Gastrocnemius medialis (tissue), 4 donors: ENCODE measurements around the gene KCNQ2. TPM values are rescaled to one million over a fixed set of nuclear protein-coding genes. Genes with fewer than 3 reads are reported as not detected.

Source experiments
- ATAC-seq, 2 donors: fragments of 150-250 bp; one replicate each; pipeline ENCODE4 v1.9.1; 2016
- DNase-seq, 2 donors: peaks; one replicate each; pipeline ENCODE4 v3.0.0-alpha.2; 2019
- H3K27ac ChIP-seq, 4 donors: fragments of 200-600 bp; sonication (generic); 1 replicate in 1 of 4; 2 replicates in 3 of 4; pipeline ENCODE4 v1.5.1; 2016 to 2018; ENCODE audit warnings: mild to moderate bottlenecking in 2 of 4, moderate library complexity in 1 of 4
- H3K27me3 ChIP-seq, 3 donors: fragments of 200-600 bp; sonication (generic) in 2 of 3; 1 replicate in 1 of 3; 2 replicates in 2 of 3; pipeline versions ENCODE4 v1.5.1 to v1.6.0; 2016 to 2019; ENCODE audit warnings: mild to moderate bottlenecking in 1 of 3, moderate library complexity in 1 of 3
- H3K36me3 ChIP-seq, 2 donors: fragments of 200-600 bp; sonication (generic) in 1 of 2; one replicate each; pipeline ENCODE4 v1.5.1; 2017 to 2018
- H3K4me1 ChIP-seq, 2 donors: fragments of 200-600 bp; sonication (generic) in 1 of 2; one replicate each; pipeline ENCODE4 v1.5.1; 2016 to 2017; ENCODE audit warnings: mild to moderate bottlenecking in 2 of 2
- H3K4me3 ChIP-seq, 4 donors: fragments of 200-600 bp; sonication (generic) in 3 of 4; 1 replicate in 1 of 4; 2 replicates in 3 of 4; pipeline ENCODE4 v1.5.1; 2016 to 2019; ENCODE audit warnings: mild to moderate bottlenecking in 2 of 4
- H3K9me3 ChIP-seq, 3 donors: fragments of 200-600 bp; sonication (generic) in 2 of 3; 1 replicate in 1 of 3; 2 replicates in 2 of 3; pipeline ENCODE4 v1.5.1; 2016 to 2019
- CTCF ChIP-seq, 5 experiments: fragments of 450-650 bp in 3 of 5; fragments of 200-600 bp in 2 of 5; sonication (generic) in 2 of 5; IDR thresholded peaks in 4 of 5; conservative IDR thresholded peaks in 1 of 5; 1 replicate in 4 of 5; 2 replicates in 1 of 5; pipeline ENCODE4 v1.5.1; 2016 to 2019; ENCODE audit warnings: antibody characterized with exemption in 5 of 5, mild to moderate bottlenecking in 3 of 5, moderate library complexity in 3 of 5
- POLR2A ChIP-seq, 2 donors: fragments of 450-650 bp; IDR thresholded peaks; one replicate each; pipeline ENCODE4 v1.6.1; 2017; ENCODE audit warnings: antibody characterized with exemption in 2 of 2, mild to moderate bottlenecking in 2 of 2, moderate library complexity in 2 of 2
- in situ Hi-C, 4 donors: fragments of 200-750 bp; cut with MboI; loops; one replicate each; pipeline versions ENCODE4 v1.15.0 to v1.8.0; 2017; ENCODE audit warnings: low sequenced_read_pairs in 4 of 4
- intact Hi-C: fragments of 100-400 bp; cut with DNase I; formaldehyde crosslinking; loops from one replicate; pipeline ENCODE4 v1.15.1; 2023; ENCODE audit warnings: low total_unique reads
- total RNA-seq, 4 donors: library from RNA; depleted of rRNA; stranded (reverse); fragments of >200 nt; gene quantifications; one replicate each; pipeline versions ENCODE4 v1.1.0 to v1.2.3, GENCODE V29; 2016

The KCNQ2 gene
- total RNA-seq, 4 donors from 2014 or later, result not detected

- H3K9me3 ChIP-seq, result no peaks in the 10 kb centered on the region
- in situ Hi-C loops, result no loop called here
- ATAC-seq, result no peak
Observed at GRCh38 chr20:63505723-63506122, 33.3 kb upstream of the KCNQ2 start.

GRCh38 chr20:63505281-63505680 is 32.8 kb upstream of the KCNQ2 start:
- peak in 1 of 2 donors; percentile 6 for DNase-seq
- no peaks in the 10 kb centered on the region for H3K36me3 ChIP-seq
- intact Hi-C loops (no loop called here), in situ Hi-C loops (no loop called here)
- no peaks in the 10 kb centered on the region for H3K27me3 ChIP-seq
- H3K4me3 ChIP-seq, result no peak overlapping the region
- ATAC-seq, result no peak
- no peak for TF ChIP-seq CTCF (IDR thresholded peaks at IDR 0.05 in 4 of 5, conservative IDR thresholded peaks at IDR 0.05 in 1 of 5)
- no peak for TF ChIP-seq POLR2A (IDR thresholded peaks at IDR 0.05)
- no peak overlapping the region for H3K27ac ChIP-seq
- no peaks in the 10 kb centered on the region for H3K9me3 ChIP-seq
- peaks cover 26% of the 10 kb centered on the region in 2 donors for H3K4me1 ChIP-seq

More at GRCh38 chr20:63505723-63506122, 33.3 kb upstream of the KCNQ2 start:
- peaks cover 24 to 26% of the 10 kb centered on the region in 2 donors for H3K4me1 ChIP-seq
- peak overlapping the region in 1 of 4 donors; percentile 43 for H3K27ac ChIP-seq
- no peak for DNase-seq
- intact Hi-C loops, result no loop called here
- no peaks in the 10 kb centered on the region for H3K27me3 ChIP-seq
- no peak overlapping the region for H3K4me3 ChIP-seq
- TF ChIP-seq POLR2A (IDR thresholded peaks at IDR 0.05) (no peak), CTCF (IDR thresholded peaks at IDR 0.05 in 4 of 5, conservative IDR thresholded peaks at IDR 0.05 in 1 of 5) (no peak)
- no peaks in the 10 kb centered on the region for H3K36me3 ChIP-seq

DNA sequence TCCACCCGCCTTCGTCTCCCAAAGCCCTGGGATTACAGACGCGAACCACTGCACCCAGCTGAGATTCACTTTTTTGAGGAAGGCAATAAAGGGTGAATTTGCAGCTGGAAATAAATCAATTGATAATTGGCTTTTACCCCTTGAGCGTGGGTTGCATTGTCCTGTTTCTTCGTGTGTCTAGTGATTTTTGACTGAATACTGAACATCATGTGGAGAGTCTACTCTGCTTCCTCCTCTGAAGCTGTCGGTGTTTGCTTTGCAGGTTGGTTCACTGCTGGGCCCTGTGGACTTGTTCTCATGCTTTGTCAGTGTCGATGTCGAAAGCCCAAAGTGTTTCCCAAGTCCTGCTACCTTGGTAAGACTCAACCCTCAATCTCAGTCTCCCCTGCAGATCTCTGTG is 32.2 kb upstream of the KCNQ2 start:
- no peak overlapping the region for H3K27ac ChIP-seq
- in situ Hi-C loops (no loop called here), intact Hi-C loops (no loop called here)
- DNase-seq (no peak), ATAC-seq (no peak)
- H3K36me3 ChIP-seq, result no peaks in the 10 kb centered on the region
- H3K9me3 ChIP-seq, result no peaks in the 10 kb centered on the region
- no peak overlapping the region for H3K4me3 ChIP-seq
- H3K4me1 ChIP-seq, result peaks cover 26 to 30% of the 10 kb centered on the region in 2 donors
- H3K27me3 ChIP-seq, result no peaks in the 10 kb centered on the region
- TF ChIP-seq POLR2A (IDR thresholded peaks at IDR 0.05), result no peak
- no peak for TF ChIP-seq CTCF (IDR thresholded peaks at IDR 0.05 in 4 of 5, conservative IDR thresholded peaks at IDR 0.05 in 1 of 5)

DNA sequence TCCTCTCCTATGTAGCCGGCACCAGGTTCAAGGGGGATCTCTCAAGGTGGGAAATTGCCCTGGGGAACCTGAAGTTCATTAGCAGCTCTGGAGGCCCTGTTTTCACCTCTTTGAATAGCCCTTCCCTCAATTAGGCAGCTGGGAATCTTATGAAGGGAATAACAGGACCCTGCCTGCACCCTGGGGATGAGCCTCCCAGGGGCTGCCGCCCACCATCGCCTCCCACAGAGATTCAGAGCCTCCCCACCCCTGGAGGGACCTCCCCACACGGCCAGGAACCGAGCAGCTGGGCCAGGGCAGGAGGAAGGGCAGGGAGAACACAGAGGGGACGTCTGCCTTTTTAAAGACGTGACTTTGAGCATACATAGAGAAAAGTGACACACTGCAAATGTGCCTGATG is 31.1 kb upstream of the KCNQ2 start:
- no peak for TF ChIP-seq POLR2A (IDR thresholded peaks at IDR 0.05)
- no peak for TF ChIP-seq CTCF (IDR thresholded peaks at IDR 0.05 in 4 of 5, conservative IDR thresholded peaks at IDR 0.05 in 1 of 5)
- Histone ChIP-seq H3K27me3 (no peaks in the 10 kb centered on the region), H3K4me1 (peaks cover 20 to 29% of the 10 kb centered on the region in 2 donors), H3K9me3 (no peaks in the 10 kb centered on the region), H3K36me3 (no peaks in the 10 kb centered on the region), H3K27ac (peak overlapping the region in 3 of 4 donors; percentile 34 to 99 (median 53)), H3K4me3 (no peak overlapping the region)
- ATAC-seq (no peak), DNase-seq (peak in 1 of 2 donors; percentile 6)
- in situ Hi-C loops (no loop called here), intact Hi-C loops (no loop called here)

GRCh38 chr20:63502671-63503172 is 30.3 kb upstream of the KCNQ2 start:
- Histone ChIP-seq H3K36me3 (no peaks in the 10 kb centered on the region), H3K27me3 (no peaks in the 10 kb centered on the region), H3K27ac (peak overlapping the region; percentile 94 to 100 (median 98)), H3K4me3 (no peak overlapping the region), H3K9me3 (no peaks in the 10 kb centered on the region), H3K4me1 (peaks cover 20 to 29% of the 10 kb centered on the region in 2 donors)
- in situ Hi-C loops (no loop called here), intact Hi-C loops (no loop called here)
- DNase-seq (no peak), ATAC-seq (no peak)
- TF ChIP-seq CTCF (IDR thresholded peaks at IDR 0.05 in 4 of 5, conservative IDR thresholded peaks at IDR 0.05 in 1 of 5) (no peak), POLR2A (IDR thresholded peaks at IDR 0.05) (no peak)
